HG03575 (cell line): ENCODE measurements around the gene DNAH10.
"Not testable (repeated sequence)": the region's sequence is repeated elsewhere in the genome, so short reads cannot be mapped to it uniquely, and the experiment has no call there.

ENCODE experiments used
- ATAC-seq: cut with Tn5 transposase; IDR thresholded peaks from one replicate; pipeline ENCODE4 v1.9.1; 2021; ENCODE audit not compliant: unreplicated experiment, insufficient number of reproducible peaks, low FRiP score; ENCODE audit errors: extremely low read depth

Gene DNAH10

GRCh38 chr12:123895451-123895850, 133.3 kb downstream of the DNAH10 start:
- no peak for ATAC-seq

- ATAC-seq, result no peak
Observed at GRCh38 chr12:123896767-123897166, 134.7 kb downstream of the DNAH10 start.

GRCh38 chr12:123897221-123897620, 135.1 kb downstream of the DNAH10 start:
- no peak for ATAC-seq

GRCh38 chr12:123898673-123899072, 136.6 kb downstream of the DNAH10 start:
- ATAC-seq, result no peak

GRCh38 chr12:123899368-123899767, 137.3 kb downstream of the DNAH10 start:
- ATAC-seq, result no peak

- no peak for ATAC-seq
Observed at GRCh38 chr12:123900871-123901376, 138.8 kb downstream of the DNAH10 start.

- no peak for ATAC-seq
Observed at GRCh38 chr12:123902821-123903220, 140.7 kb downstream of the DNAH10 start.

- no peak for ATAC-seq
Observed at GRCh38 chr12:123903301-123904065, 141.4 kb downstream of the DNAH10 start.

GRCh38 chr12:123905319-123905925, 143.3 kb downstream of the DNAH10 start:
- no peak for ATAC-seq

GRCh38 chr12:123906711-123907420, 144.8 kb downstream of the DNAH10 start:
- no peak for ATAC-seq

GRCh38 chr12:123907726-123908476, 145.8 kb downstream of the DNAH10 start:
- ATAC-seq, result no peak

GRCh38 chr12:123908884-123909725, 147.0 kb downstream of the DNAH10 start:
- ATAC-seq, result no peak

- no peak for ATAC-seq
Observed at GRCh38 chr12:123910057-123910456, 148.0 kb downstream of the DNAH10 start.

- no peak for ATAC-seq
Observed at GRCh38 chr12:123910761-123911193, 148.7 kb downstream of the DNAH10 start.

GRCh38 chr12:123911672-123912409, 149.7 kb downstream of the DNAH10 start:
- ATAC-seq, result not testable (repeated sequence)

GRCh38 chr12:123912415-123913380, 150.6 kb downstream of the DNAH10 start:
- no peak for ATAC-seq
